Prostate gland (tissue), 2 donors: ENCODE measurements around the gene ZNF148. TPM values are rescaled to one million over a fixed set of nuclear protein-coding genes. Genes with fewer than 3 reads are reported as not detected.

ENCODE experiments used
- DNase-seq: peaks from one replicate; pipeline ENCODE4 v3.0.0-alpha.2; 2019; ENCODE audit warnings: low spot score
- H3K27ac ChIP-seq, 2 donors: fragments of 200-600 bp; sonication (generic); 2 replicates each; pipeline ENCODE4 v1.5.1; 2017 to 2019
- H3K27me3 ChIP-seq: fragments of 200-600 bp; sonication (generic); replicated peaks from 2 replicates; pipeline ENCODE4 v1.5.1; 2019; ENCODE audit not compliant: insufficient read depth
- H3K36me3 ChIP-seq, 2 donors: fragments of 200-600 bp; sonication (generic); 1 replicate in 1 of 2; 2 replicates in 1 of 2; pipeline versions ENCODE4 v1.5.1 to v1.8.1; 2017 to 2019
- H3K4me1 ChIP-seq: fragments of 200-600 bp; sonication (generic); replicated peaks from 2 replicates; pipeline ENCODE4 v1.5.1; 2019
- H3K4me3 ChIP-seq, 2 donors: fragments of 200-600 bp; sonication (generic); 2 replicates each; pipeline ENCODE4 v1.5.1; 2017 to 2019
- H3K9me3 ChIP-seq: fragments of 200-600 bp; sonication (generic); 2 replicates; pipeline ENCODE4 v1.5.1; 2017
- CTCF ChIP-seq, 4 experiments: fragments of 200-600 bp in 2 of 4; fragments of 450-650 bp in 2 of 4; sonication (generic) in 2 of 4; IDR thresholded peaks; 1 replicate in 3 of 4; 2 replicates in 1 of 4; pipeline ENCODE4 v1.5.1; 2016 to 2019; ENCODE audit warnings: antibody characterized with exemption in 4 of 4, mild to moderate bottlenecking in 2 of 4, moderate library complexity in 2 of 4
- POLR2A ChIP-seq: fragments of 450-650 bp; IDR thresholded peaks from one replicate; pipeline ENCODE4 v1.6.1; 2016; ENCODE audit warnings: antibody characterized with exemption, mild to moderate bottlenecking
- POLR2AphosphoS5 ChIP-seq: sonication (generic); formaldehyde crosslinking; IDR thresholded peaks from one replicate; pipeline ENCODE4 v1.6.1; 2017; ENCODE audit warnings: antibody characterized with exemption
- WGBS: methylation state at CpG from one replicate; pipeline ENCODE4 v1.1.5; 2018; 5-methylcytosine and 5-hydroxymethylcytosine counted together
- intact Hi-C: fragments of 100-400 bp; cut with DNase I; formaldehyde crosslinking; loops from one replicate; pipeline ENCODE4 v1.14.2; 2022
- total RNA-seq, 2 donors: library from RNA; depleted of rRNA; stranded (reverse); fragments of >200 nt; gene quantifications; one replicate each; pipeline ENCODE4 v1.1.0, GENCODE V29; 2016

ZNF148 gene
- total RNA-seq, 2 donors from 2014 or later: 26.9 to 28.5 TPM

- H3K36me3 ChIP-seq: no peaks in the 10 kb centered on the region
- no peak for DNase-seq
- H3K4me3 ChIP-seq: no peak overlapping the region
- WGBS: 96% methylated on average over 2 of the region's 2 CpGs
- no peaks in the 10 kb centered on the region for H3K9me3 ChIP-seq
- H3K4me1 ChIP-seq: no peaks in the 10 kb centered on the region
- intact Hi-C loops: no loop called here
- H3K27ac ChIP-seq: no peak overlapping the region
- H3K27me3 ChIP-seq: no peaks in the 10 kb centered on the region
- TF ChIP-seq POLR2A: no peak
Measured at GRCh38 chr3:125378762-125379161, 3.6 kb upstream of the ZNF148 start.

- H3K27ac ChIP-seq: peak overlapping the region; percentile 88 to 93
Measured at GRCh38 chr3:125375950-125376679, 990 bp upstream of the ZNF148 start.

GRCh38 chr3:125374501-125374995, 577 bp downstream of the ZNF148 start:
- intact Hi-C loops: no loop called here
- Histone ChIP-seq H3K9me3 (no peaks in the 10 kb centered on the region), H3K27me3 (no peaks in the 10 kb centered on the region), H3K27ac (peak overlapping the region; percentile 88 to 93), H3K4me3 (peak overlapping the region; percentile 82 to 96), H3K4me1 (no peaks in the 10 kb centered on the region), H3K36me3 (no peaks in the 10 kb centered on the region)
- under 1% methylated on average over 19 of the region's 26 CpGs for WGBS
- peak; percentile 11 for DNase-seq
- TF ChIP-seq CTCF (IDR thresholded peaks at IDR 0.05) (no peak), POLR2A (no peak), POLR2AphosphoS5 (no peak)

More at GRCh38 chr3:125375950-125376679, 990 bp upstream of the ZNF148 start:
- WGBS: 37% methylated on average over 10 of the region's 10 CpGs
- Histone ChIP-seq H3K4me1 (no peaks in the 10 kb centered on the region), H3K9me3 (no peaks in the 10 kb centered on the region), H3K36me3 (no peaks in the 10 kb centered on the region), H3K27me3 (no peaks in the 10 kb centered on the region), H3K4me3 (peak overlapping the region; percentile 82 to 96)
- no peak for TF ChIP-seq POLR2AphosphoS5
- no peak for TF ChIP-seq POLR2A
- no peak for TF ChIP-seq CTCF (IDR thresholded peaks at IDR 0.05)
- intact Hi-C loops: no loop called here
- peak; percentile 8 for DNase-seq

- Histone ChIP-seq H3K9me3 (no peaks in the 10 kb centered on the region), H3K27ac (no peak overlapping the region), H3K36me3 (no peaks in the 10 kb centered on the region), H3K4me1 (no peaks in the 10 kb centered on the region), H3K27me3 (no peaks in the 10 kb centered on the region), H3K4me3 (no peak overlapping the region)
- intact Hi-C loops: no loop called here
- no peak for TF ChIP-seq POLR2AphosphoS5
- TF ChIP-seq POLR2A: no peak
- no peak for TF ChIP-seq CTCF (IDR thresholded peaks at IDR 0.05)
- no peak for DNase-seq
- WGBS: 50% methylated on average over 5 of the region's 5 CpGs
Measured at GRCh38 chr3:125367403-125368230, 7.5 kb downstream of the ZNF148 start.

- no peaks in the 10 kb centered on the region for H3K36me3 ChIP-seq
- intact Hi-C loops: no loop called here
- no peak for TF ChIP-seq POLR2AphosphoS5
- WGBS: 87% methylated on average over 2 of the region's 2 CpGs
- no peaks in the 10 kb centered on the region for H3K27me3 ChIP-seq
- no peaks in the 10 kb centered on the region for H3K9me3 ChIP-seq
- DNase-seq: no peak
- no peaks in the 10 kb centered on the region for H3K4me1 ChIP-seq
- H3K4me3 ChIP-seq: no peak overlapping the region
- H3K27ac ChIP-seq: no peak overlapping the region
Measured at GRCh38 chr3:125366132-125366531, 9.0 kb downstream of the ZNF148 start.
